ENCODE data around the gene GPR142.

The GPR142 gene

GRCh38 chr17:74371653-74372147, 4.4 kb downstream of the GPR142 start:
- DNase-seq = no peak

GRCh38 chr17:74372426-74372825, 5.1 kb downstream of the GPR142 start:
- no peak for DNase-seq

GRCh38 chr17:74373838-74374606, 6.7 kb downstream of the GPR142 start:
- DNase-seq = no peak

- no peak for DNase-seq
Observed at GRCh38 chr17:74374858-74375257, 7.6 kb downstream of the GPR142 start.

GRCh38 chr17:74379495-74380085, 12.3 kb downstream of the GPR142 start:
- peak; percentile 71 for DNase-seq

GRCh38 chr17:74380086-74380958, 13.0 kb downstream of the GPR142 start:
- no peak for DNase-seq

GRCh38 chr17:74380959-74381808, 13.9 kb downstream of the GPR142 start:
- no peak for DNase-seq

GRCh38 chr17:74383141-74383540, 15.8 kb downstream of the GPR142 start:
- DNase-seq = no peak

- no peak for DNase-seq
Observed at GRCh38 chr17:74385201-74385600, 17.9 kb downstream of the GPR142 start.

- DNase-seq = no peak
Observed at GRCh38 chr17:74386386-74386785, 19.1 kb downstream of the GPR142 start.

GRCh38 chr17:74387365-74388218, 20.3 kb downstream of the GPR142 start:
- DNase-seq = no peak

- no peak for DNase-seq
Observed at GRCh38 chr17:74389084-74389753, 21.9 kb downstream of the GPR142 start.

GRCh38 chr17:74389937-74390679, 22.8 kb downstream of the GPR142 start:
- DNase-seq = no peak

GRCh38 chr17:74390680-74391653, 23.7 kb downstream of the GPR142 start:
- DNase-seq = no peak

GRCh38 chr17:74391771-74392170, 24.5 kb downstream of the GPR142 start:
- DNase-seq = no peak

- DNase-seq = no peak
Observed at GRCh38 chr17:74392848-74393247, 25.5 kb downstream of the GPR142 start.

- peak; percentile 39 for DNase-seq
Observed at GRCh38 chr17:74393346-74393942, 26.1 kb downstream of the GPR142 start.

GRCh38 chr17:74394275-74394950, 27.1 kb downstream of the GPR142 start:
- no peak for DNase-seq
